Heart left ventricle (tissue), 16 donors: Measurements from ENCODE around the gene IDI2. TPM values are rescaled to one million over a fixed set of nuclear protein-coding genes. Genes with fewer than 3 reads are reported as not detected.

Experiments
- ATAC-seq, 4 donors: fragments of 200-7000 bp; cut with Tn5 transposase; one replicate each; pipeline ENCODE4 v1.9.1; 2020 to 2022; ENCODE audit warnings: moderate library complexity in 4 of 4, mild to moderate bottlenecking in 3 of 4, moderate number of reproducible peaks in 1 of 4
- DNase-seq, 5 donors: peaks; one replicate each; pipeline ENCODE4 v3.0.0-alpha.2; 2020
- H3K27ac ChIP-seq, 12 donors: fragments of 200-600 bp; sonication (generic) in 4 of 12; one replicate each; pipeline versions ENCODE4 v1.5.0 to v1.8.0; 2016 to 2022; ENCODE audit warnings: mild to moderate bottlenecking in 2 of 12
- H3K27me3 ChIP-seq, 9 donors: fragments of 200-600 bp; sonication (generic) in 2 of 9; one replicate each; pipeline versions ENCODE4 v1.5.1 to v1.8.0; 2016 to 2022; ENCODE audit warnings: mild to moderate bottlenecking in 3 of 9
- H3K36me3 ChIP-seq, 9 donors: fragments of 200-600 bp; sonication (generic) in 2 of 9; one replicate each; pipeline versions ENCODE4 v1.5.0 to v1.8.0; 2018 to 2022; ENCODE audit warnings: mild to moderate bottlenecking in 2 of 9
- H3K4me1 ChIP-seq, 12 donors: fragments of 200-600 bp; sonication (generic) in 4 of 12; one replicate each; pipeline versions ENCODE4 v1.5.0 to v1.8.0; 2016 to 2022; ENCODE audit warnings: mild to moderate bottlenecking in 3 of 12
- H3K4me3 ChIP-seq, 12 donors: fragments of 200-600 bp; sonication (generic) in 4 of 12; one replicate each; pipeline versions ENCODE4 v1.5.0 to v1.8.0; 2017 to 2022; ENCODE audit warnings: mild to moderate bottlenecking in 9 of 12, moderate library complexity in 4 of 12
- H3K9me3 ChIP-seq, 12 donors: fragments of 200-600 bp; sonication (generic) in 4 of 12; one replicate each; pipeline versions ENCODE4 v1.5.0 to v1.8.0; 2016 to 2022; ENCODE audit warnings: mild to moderate bottlenecking in 1 of 12
- POLR2A ChIP-seq, 2 donors: fragments of 450-650 bp; IDR thresholded peaks; one replicate each; pipeline ENCODE4 v1.6.1; 2017; ENCODE audit warnings: antibody characterized with exemption in 2 of 2, mild to moderate bottlenecking in 2 of 2, moderate library complexity in 2 of 2
- WGBS, 4 donors: extraction: QIAGEN DNeasy Blood & Tissue Kit in 2 of 4; methylation state at CpG; one replicate each; pipeline versions ENCODE4 v1.1.5 to v1.1.7; 2013 to 2018; 5-methylcytosine and 5-hydroxymethylcytosine counted together
- intact Hi-C, 10 donors: fragments of 100-400 bp; cut with DNase I; formaldehyde crosslinking; loops; one replicate each; pipeline versions ENCODE4 v1.11.1 to v1.14.2; 2022
- polyA plus RNA-seq, 2 donors: library from polyadenylated mRNA; stranded (reverse); fragments of 200-250 nt; gene quantifications; one replicate each; pipeline ENCODE4 v1.2.3, GENCODE V29; 2013
- total RNA-seq, 9 donors: library from RNA; depleted of rRNA in 2 of 9; stranded (reverse); fragments of >200 nt in 2 of 9; fragmentation: NEBNext Ultra II Directional in 3 of 9; extraction: Animal tissue kit (Norgen Biotek cat#: 25700) in 3 of 9; gene quantifications; one replicate each; pipeline versions ENCODE4 v1.1.0 to v1.2.4, GENCODE V29; 2016 to 2023
- TF ChIP-seq, protein P1 (sequence below), 12 donors: fragments of 200-600 bp; sonication (generic) in 4 of 12; IDR thresholded peaks; one replicate each; pipeline versions ENCODE4 v1.5.0 to v1.8.0; 2018 to 2022; ENCODE audit warnings: antibody characterized with exemption in 12 of 12, mild to moderate bottlenecking in 5 of 12
- donor health status: ischemic (EF 13 %, LVEDD 7.1; RV severe dilation, severe dysfunction).
- donor health status: healthy with polysubstance abuse.
- donor health status: DM: no; HTN: yes; CAD: no.
- donor health status: DM: no; HTN: no; CAD: no.
- donor health status: ischemic (EF 25% LVEDD 6.9; RV normal size, moderate dysfunction).
- donor health status: ischemic (EF 25% LVEDD 5.7; RV mildly dilated, moderate dysfunction).
- donor health status: healthy.
- donor health status: DM: yes; HTN: yes; CAD: no.
- donor health status: ischemic (EF 35%, LVEDD 5.7; RV mildly dilated, moderate dysfunction).
- donor health status: nonischemic (EF 11% LVEDD 7.7; RV severe dilation, severe dysfunction).
- donor health status: DM: yes; HTN: yes; CAD: no.
- donor health status: PGD.
- donor health status: ischemic (EF 29% LVEDD 5.4; RV normal size, mild dysfunction).
- donor health status: nonischemic (EF 23%, LVEDD 6.1; RV moderate dilation, normal function).

IDI2 gene
- total and polyA plus RNA-seq, 11 donors: 0.18 to 0.72 (median 0.28) TPM; not detected in 4

DNA sequence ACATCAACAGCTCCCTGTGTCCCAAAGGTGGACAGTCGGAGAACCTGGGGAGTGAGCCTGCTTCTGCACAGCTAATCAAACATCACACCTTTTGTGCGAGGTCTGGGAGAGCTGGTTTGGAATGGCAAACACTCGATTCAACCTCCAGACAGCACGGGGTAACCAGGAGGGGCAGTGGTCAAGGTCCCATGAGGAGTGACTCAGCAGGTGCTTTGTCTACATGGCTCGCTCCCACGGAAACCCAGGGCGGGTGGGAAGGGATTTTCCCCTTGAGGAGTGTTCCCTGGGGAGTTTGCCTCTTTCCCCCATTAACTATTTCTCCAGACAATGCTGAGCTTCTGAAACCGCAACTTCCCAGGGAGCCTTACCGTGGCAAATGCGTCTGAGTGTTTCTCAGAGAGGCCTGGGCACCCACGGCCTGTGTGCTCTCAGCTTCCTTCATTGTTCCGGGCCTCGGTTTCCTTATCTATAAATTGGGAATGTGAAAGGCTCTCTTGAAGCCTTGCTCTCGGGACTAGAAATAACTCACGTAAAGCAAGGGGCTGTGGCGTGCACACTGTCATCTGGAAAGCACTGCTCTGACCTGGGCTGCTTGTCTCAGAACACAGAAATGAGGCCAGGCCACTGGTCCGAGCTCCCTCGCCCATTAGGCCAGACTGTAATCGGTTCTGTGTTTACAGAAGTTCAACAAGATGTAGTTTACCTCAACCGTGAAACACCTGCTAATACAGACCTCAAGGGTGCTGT, 51.4 kb downstream of the IDI2 start:
- Histone ChIP-seq H3K36me3 (no peaks in the 10 kb centered on the region), H3K4me1 (peaks cover 0 to 13% (median 0%) of the 10 kb centered on the region in 12 donors), H3K27me3 (no peaks in the 10 kb centered on the region), H3K4me3 (no peak overlapping the region), H3K9me3 (peaks cover 0 to 22% (median 7%) of the 10 kb centered on the region in 12 donors), H3K27ac (no peak overlapping the region)
- no peak for ATAC-seq
- no peak for DNase-seq
- WGBS, 4 donors: 66 to 74% (median 70%) methylated on average over 20 of the region's 20 CpGs
- TF ChIP-seq, protein P1, sequence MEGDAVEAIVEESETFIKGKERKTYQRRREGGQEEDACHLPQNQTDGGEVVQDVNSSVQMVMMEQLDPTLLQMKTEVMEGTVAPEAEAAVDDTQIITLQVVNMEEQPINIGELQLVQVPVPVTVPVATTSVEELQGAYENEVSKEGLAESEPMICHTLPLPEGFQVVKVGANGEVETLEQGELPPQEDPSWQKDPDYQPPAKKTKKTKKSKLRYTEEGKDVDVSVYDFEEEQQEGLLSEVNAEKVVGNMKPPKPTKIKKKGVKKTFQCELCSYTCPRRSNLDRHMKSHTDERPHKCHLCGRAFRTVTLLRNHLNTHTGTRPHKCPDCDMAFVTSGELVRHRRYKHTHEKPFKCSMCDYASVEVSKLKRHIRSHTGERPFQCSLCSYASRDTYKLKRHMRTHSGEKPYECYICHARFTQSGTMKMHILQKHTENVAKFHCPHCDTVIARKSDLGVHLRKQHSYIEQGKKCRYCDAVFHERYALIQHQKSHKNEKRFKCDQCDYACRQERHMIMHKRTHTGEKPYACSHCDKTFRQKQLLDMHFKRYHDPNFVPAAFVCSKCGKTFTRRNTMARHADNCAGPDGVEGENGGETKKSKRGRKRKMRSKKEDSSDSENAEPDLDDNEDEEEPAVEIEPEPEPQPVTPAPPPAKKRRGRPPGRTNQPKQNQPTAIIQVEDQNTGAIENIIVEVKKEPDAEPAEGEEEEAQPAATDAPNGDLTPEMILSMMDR (IDR thresholded peaks at IDR 0.05): no peak
- TF ChIP-seq POLR2A (IDR thresholded peaks at IDR 0.05): no peak
- intact Hi-C loops: no loop called here

DNA sequence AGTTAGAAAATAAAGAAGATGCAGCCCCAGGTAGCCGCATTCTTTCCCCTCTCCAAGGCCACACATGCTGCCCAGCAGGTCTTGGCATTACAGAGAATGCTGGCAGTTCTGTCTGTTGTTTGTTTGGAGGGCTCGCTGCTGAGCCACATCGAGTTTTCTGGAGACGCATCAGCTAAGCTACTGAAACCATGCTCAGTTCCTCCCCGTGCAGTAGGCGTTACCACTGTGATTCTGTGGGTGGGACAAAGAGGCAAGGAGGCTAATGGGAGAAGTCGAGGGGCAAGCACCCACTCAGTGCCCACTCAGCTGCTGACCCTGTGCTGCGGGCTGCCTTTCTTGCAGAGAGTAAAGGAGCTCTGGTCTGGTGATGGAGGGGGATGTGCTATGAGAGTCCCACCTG, 52.9 kb downstream of the IDI2 start:
- TF ChIP-seq, protein P1 (IDR thresholded peaks at IDR 0.05): no peak
- TF ChIP-seq POLR2A (IDR thresholded peaks at IDR 0.05): no peak
- H3K27ac ChIP-seq: no peak overlapping the region
- DNase-seq (no peak), ATAC-seq (no peak)
- H3K27me3 ChIP-seq: no peaks in the 10 kb centered on the region
- H3K4me1 ChIP-seq: peaks cover 0 to 13% (median 0%) of the 10 kb centered on the region in 12 donors
- intact Hi-C loops: no loop called here
- peaks cover 0 to 7% (median 0%) of the 10 kb centered on the region in 12 donors for H3K9me3 ChIP-seq
- WGBS, 4 donors: 84 to 91% (median 84%) methylated on average over 8 of the region's 8 CpGs
- no peaks in the 10 kb centered on the region for H3K36me3 ChIP-seq
- H3K4me3 ChIP-seq: no peak overlapping the region

DNA sequence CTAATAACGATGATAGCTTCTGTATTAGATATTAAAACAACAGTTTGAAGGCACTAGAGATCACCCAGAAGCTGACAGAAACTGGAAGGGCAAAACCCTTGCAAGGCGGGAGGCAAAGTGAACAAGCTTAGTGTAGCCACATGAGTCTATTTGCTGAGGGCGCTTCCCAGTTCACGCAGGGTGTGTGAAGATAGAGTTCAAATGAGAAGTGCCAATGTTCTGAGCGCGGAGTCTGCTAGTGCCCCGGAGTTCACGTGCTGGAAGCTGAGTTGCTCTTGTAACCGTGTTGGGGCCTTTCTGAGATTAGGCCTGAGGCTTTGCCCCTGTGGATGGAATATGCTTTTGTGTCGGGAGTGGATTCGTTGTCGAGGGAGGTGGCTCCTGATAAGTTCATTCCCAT, 54.0 kb downstream of the IDI2 start:
- Histone ChIP-seq H3K27me3 (no peaks in the 10 kb centered on the region), H3K36me3 (no peaks in the 10 kb centered on the region), H3K4me1 (peaks cover 0 to 13% (median 0%) of the 10 kb centered on the region in 12 donors), H3K9me3 (no peaks in the 10 kb centered on the region), H3K4me3 (no peak overlapping the region), H3K27ac (peak overlapping the region in 1 of 12 donors; percentile 11)
- 74 to 84% (median 82%) methylated on average over 12 of the region's 12 CpGs for WGBS, 4 donors
- intact Hi-C loops: no loop called here
- DNase-seq: no peak
- no peak for TF ChIP-seq POLR2A (IDR thresholded peaks at IDR 0.05)
- TF ChIP-seq, protein P1 (IDR thresholded peaks at IDR 0.05): no peak
- no peak for ATAC-seq

DNA sequence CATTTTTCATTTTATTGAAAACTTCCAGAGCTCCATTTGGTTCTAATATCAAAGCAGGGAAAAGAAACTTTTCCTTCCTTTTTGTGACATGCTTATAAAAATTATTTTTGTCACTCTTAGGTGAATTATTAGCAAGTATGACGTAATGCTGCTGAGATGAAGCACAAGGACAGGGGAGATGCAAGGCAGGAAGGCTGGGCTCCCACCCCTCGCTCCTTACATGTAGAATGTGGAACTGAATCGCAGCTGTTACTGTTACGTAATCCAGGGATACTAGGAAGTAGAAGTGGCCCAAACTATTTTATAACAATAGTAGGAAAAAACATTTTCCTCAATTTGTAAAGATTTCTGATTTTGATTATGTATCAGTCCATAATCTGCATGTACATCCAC, 54.5 kb downstream of the IDI2 start:
- Histone ChIP-seq H3K27me3 (no peaks in the 10 kb centered on the region), H3K4me3 (no peak overlapping the region), H3K9me3 (no peaks in the 10 kb centered on the region), H3K36me3 (no peaks in the 10 kb centered on the region), H3K4me1 (peaks cover 0 to 13% (median 0%) of the 10 kb centered on the region in 12 donors), H3K27ac (peak overlapping the region in 1 of 12 donors; percentile 11)
- peak in 2 of 5 donors; percentile 23 to 57 for DNase-seq
- peak in 1 of 4 donors; percentile 56 for ATAC-seq
- TF ChIP-seq POLR2A (IDR thresholded peaks at IDR 0.05): no peak
- TF ChIP-seq, protein P1 (IDR thresholded peaks at IDR 0.05): no peak
- intact Hi-C loops: no loop called here
- WGBS, 4 donors: 47 to 64% (median 56%) methylated on average over 4 of the region's 4 CpGs
